ENCODE measurements around the gene PIK3IP1. TPM values are rescaled to one million over a fixed set of nuclear protein-coding genes. Genes with fewer than 3 reads are reported as not detected.

PIK3IP1 gene
- total RNA-seq, 4 donors from 2014 or later, result 32.8 to 61.2 (median 47.1) TPM

DNA sequence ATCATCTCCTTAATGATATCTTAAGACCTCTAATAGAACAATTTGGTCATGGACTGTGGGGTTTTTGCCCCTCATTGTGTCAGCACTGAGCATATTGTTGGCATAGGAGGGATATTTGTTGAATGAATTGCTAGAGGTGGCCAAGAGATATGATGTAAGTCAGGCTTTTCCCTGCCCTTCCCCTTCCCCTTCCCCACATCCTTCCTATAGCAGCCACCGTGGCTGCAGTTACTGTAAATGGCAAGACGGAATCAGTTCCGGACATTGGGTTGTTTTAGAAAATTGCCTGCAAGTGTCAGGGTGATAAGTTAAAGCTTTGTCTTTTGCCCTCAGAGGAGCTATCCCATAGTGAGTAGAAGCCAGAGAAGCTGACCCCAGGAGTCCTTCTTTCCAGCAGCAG is 57.2 kb downstream of the PIK3IP1 start:
- DNase-seq (ENCODE audit: low spot score) (no peak), ATAC-seq (ENCODE audit: low FRiP score) (no peak)
- TF ChIP-seq, protein P1, sequence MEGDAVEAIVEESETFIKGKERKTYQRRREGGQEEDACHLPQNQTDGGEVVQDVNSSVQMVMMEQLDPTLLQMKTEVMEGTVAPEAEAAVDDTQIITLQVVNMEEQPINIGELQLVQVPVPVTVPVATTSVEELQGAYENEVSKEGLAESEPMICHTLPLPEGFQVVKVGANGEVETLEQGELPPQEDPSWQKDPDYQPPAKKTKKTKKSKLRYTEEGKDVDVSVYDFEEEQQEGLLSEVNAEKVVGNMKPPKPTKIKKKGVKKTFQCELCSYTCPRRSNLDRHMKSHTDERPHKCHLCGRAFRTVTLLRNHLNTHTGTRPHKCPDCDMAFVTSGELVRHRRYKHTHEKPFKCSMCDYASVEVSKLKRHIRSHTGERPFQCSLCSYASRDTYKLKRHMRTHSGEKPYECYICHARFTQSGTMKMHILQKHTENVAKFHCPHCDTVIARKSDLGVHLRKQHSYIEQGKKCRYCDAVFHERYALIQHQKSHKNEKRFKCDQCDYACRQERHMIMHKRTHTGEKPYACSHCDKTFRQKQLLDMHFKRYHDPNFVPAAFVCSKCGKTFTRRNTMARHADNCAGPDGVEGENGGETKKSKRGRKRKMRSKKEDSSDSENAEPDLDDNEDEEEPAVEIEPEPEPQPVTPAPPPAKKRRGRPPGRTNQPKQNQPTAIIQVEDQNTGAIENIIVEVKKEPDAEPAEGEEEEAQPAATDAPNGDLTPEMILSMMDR (IDR thresholded peaks at IDR 0.05), result no peak

DNA sequence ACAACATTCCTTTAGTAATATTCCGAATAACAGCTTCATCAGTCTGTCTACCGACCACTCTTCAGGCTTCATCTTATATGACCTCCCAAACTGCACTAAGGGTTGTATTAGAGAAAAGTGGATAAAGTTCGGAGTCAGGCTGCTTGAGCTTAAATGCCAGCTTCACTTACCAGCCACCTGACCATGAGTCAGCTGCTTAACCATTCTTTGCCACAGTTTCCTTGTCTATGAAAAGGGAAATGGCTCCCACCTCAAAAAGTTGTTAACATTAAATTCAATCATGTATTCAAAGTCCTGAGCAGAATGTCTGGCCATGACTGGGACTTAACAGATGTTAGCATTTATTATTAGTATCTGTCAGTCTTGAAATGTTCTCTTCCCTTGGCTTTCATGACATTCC is 59.3 kb downstream of the PIK3IP1 start:
- no peak for ATAC-seq (ENCODE audit: low FRiP score)
- no peak for DNase-seq (ENCODE audit: low spot score)
- TF ChIP-seq, protein P1 (IDR thresholded peaks at IDR 0.05), result no peak

Small RNA genes lying within 50 kb of the gene (small RNA-seq; reads per million reads assigned to genes)
- not detected for gene RNA5SP496

Other genes with a start within 250 kb of the PIK3IP1 start
- gene SMTN, start 211.2 kb downstream of the PIK3IP1 start, total RNA-seq, result 100 to 1,000 TPM in 1 of 4 donors, 10 to 100 TPM in 3; 29.2 to 116 (median 32.2) TPM
- 100 to 1,000 TPM; 162 to 346 (median 230) TPM for gene SELENOM, start 184.9 kb downstream of the PIK3IP1 start, total RNA-seq
- under 1 TPM; 0.24 to 0.84 (median 0.42) TPM for gene INPP5J, start 169.5 kb downstream of the PIK3IP1 start, total RNA-seq
- gene PLA2G3, start 152.0 kb downstream of the PIK3IP1 start, total RNA-seq, result not detected
- gene RNF185, start 132.3 kb downstream of the PIK3IP1 start, total RNA-seq, result 10 to 100 TPM; 25.1 to 39.4 (median 30.0) TPM
- gene LIMK2, start 80.2 kb downstream of the PIK3IP1 start, total RNA-seq, result 10 to 100 TPM; 32.0 to 66.2 (median 40.7) TPM
- 10 to 100 TPM; 10.8 to 15.4 (median 14.8) TPM for gene PATZ1, start 53.9 kb upstream of the PIK3IP1 start, total RNA-seq
- gene DRG1, start 107.1 kb upstream of the PIK3IP1 start, total RNA-seq, result 10 to 100 TPM; 59.1 to 88.7 (median 69.2) TPM
- gene EIF4ENIF1, start 197.4 kb upstream of the PIK3IP1 start, total RNA-seq, result 10 to 100 TPM in 3 of 4 donors, 1 to 10 TPM in 1; 9.5 to 20.5 (median 16.6) TPM
- gene SFI1, start 204.0 kb upstream of the PIK3IP1 start, total RNA-seq, result 10 to 100 TPM in 3 of 4 donors, 1 to 10 TPM in 1; 8.8 to 19.9 (median 18.8) TPM